GM18505 (cell line): ENCODE measurements around the gene DTHD1.

Experiments
- ATAC-seq: cut with Tn5 transposase; IDR thresholded peaks from one replicate; pipeline ENCODE4 v1.9.1; 2021; ENCODE audit not compliant: unreplicated experiment
- POLR2A ChIP-seq: IDR thresholded peaks from 4 replicates; pipeline ENCODE4 v1.6.1; 2011; ENCODE audit warnings: borderline replicate concordance; ENCODE audit not compliant: insufficient read depth, insufficient read length; ENCODE audit errors: extremely low read depth

Gene DTHD1

GRCh38 chr4:36328130-36328529, 46.7 kb downstream of the DTHD1 start:
- ATAC-seq = no peak
- no peak for TF ChIP-seq POLR2A

DNA sequence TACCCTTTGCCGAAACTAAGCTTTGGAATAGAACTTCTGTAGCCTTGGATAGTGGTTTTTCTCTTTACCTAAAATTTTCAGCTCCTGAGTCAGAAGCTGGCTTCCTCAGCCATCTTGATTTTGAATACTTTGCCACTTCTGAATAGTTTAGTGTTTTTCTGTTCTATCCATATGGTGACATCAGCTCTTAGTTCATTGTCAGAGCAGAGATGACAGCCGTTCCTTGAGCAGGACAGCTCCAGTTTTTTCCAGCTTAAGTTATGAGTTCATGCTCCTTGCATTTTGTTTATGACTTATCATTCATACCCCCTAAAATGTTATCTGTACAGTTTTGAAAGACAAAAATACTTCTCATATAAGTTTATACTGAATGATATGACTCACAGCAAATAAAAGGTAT, 47.8 kb downstream of the DTHD1 start:
- TF ChIP-seq POLR2A = no peak
- no peak for ATAC-seq

- TF ChIP-seq POLR2A = no peak
- ATAC-seq = no peak
Measured at GRCh38 chr4:36330796-36331195, 49.4 kb downstream of the DTHD1 start.

- TF ChIP-seq POLR2A = peak; percentile 48
- ATAC-seq = peak; percentile 75
Measured at GRCh38 chr4:36332023-36332781, 50.8 kb downstream of the DTHD1 start.

DNA sequence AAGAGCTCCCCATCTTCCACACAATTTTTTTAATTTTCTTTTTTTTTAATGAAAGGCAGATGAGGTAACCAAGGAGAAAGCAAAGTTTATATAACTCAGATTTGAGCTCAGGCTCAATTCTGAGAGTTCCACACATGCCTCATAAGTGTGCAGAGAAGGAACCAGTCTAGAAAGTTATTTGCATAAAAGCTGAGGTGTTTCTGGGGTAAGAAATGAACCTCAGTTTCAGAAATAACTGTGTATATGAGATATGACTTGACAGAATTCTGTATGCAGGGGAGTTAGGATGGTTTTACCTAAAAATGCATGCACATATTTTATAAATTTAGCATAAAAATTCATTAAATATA, 51.3 kb downstream of the DTHD1 start:
- TF ChIP-seq POLR2A = no peak
- peak; percentile 97 for ATAC-seq

DNA sequence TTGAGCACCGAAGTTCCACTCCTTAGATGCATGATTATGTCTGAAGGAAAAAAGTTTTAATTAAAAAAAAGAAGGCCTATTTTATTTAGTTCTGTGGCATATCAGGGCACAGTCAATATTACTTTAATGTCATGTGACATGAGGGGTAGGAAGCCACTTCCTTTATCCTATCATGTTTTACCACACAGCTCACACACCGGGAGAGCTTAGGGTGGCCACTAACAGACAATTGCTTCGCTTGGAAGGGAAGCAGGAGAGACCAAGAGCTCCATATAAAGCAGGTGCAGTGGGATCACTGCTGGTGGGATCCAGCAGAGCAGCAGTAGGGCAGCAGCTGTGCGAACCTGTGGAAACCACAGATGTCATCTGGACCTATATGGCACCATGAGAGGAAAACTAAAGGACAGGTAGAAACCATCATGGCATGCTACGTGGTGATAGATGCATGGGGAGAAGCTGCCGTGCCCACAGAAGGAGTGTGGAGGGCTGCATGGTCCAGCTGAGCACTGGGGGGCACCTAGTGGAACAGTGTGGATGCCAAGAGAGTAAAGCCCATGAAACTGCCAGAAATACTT, 52.0 kb downstream of the DTHD1 start:
- no peak for TF ChIP-seq POLR2A

DNA sequence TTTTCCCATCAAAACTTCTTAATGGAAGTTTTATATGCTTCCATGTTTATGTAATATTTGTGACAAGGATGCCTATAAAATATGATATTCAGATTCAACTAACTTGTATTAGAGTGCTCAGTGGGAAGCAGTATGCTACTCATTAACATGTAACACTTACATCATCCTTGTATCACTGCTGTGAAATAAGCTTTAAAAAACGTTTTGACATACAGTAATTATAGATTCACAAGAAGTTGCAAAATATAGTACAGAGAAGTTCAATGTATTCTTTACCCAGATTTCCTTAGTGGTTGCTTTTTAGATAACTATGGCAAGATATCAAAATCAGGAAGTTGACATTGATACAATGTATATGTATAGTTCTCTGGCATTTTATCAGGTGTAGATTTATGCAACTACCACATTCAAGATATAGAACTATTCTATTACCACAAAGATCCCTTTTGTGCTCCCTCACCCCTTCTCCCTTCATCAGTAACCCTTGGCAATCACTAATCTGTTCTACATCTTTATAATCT, 56.3 kb downstream of the DTHD1 start:
- no peak for ATAC-seq
- TF ChIP-seq POLR2A = no peak

More for the DNA sequence above, 52.0 kb downstream of the DTHD1 start:
- ATAC-seq = peak; percentile 3

DNA sequence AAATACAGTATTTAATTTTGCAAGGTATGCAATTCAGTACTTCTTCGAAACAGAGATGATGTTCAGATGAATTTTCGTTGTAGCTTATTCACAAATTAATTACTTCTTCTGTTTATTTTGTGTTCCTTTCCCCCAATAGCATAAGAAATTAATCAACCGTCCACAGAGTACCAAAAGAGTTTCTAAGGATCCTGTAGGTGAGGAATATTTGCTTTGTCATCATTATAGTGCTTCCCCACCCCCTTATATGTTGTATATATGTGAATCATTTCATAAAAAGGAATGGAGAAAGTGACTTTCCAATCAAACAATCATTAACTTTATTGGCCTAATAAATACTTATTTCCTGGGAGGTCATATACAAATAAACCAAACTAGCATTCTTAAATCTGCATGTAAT, 57.6 kb downstream of the DTHD1 start:
- no peak for ATAC-seq
- TF ChIP-seq POLR2A = no peak

- no peak for TF ChIP-seq POLR2A
Measured at GRCh38 chr4:36341936-36342335, 60.5 kb downstream of the DTHD1 start.

GRCh38 chr4:36343501-36344175, 62.2 kb downstream of the DTHD1 start:
- no peak for ATAC-seq
- TF ChIP-seq POLR2A = no peak

More at GRCh38 chr4:36341936-36342335, 60.5 kb downstream of the DTHD1 start:
- ATAC-seq = no peak

DNA sequence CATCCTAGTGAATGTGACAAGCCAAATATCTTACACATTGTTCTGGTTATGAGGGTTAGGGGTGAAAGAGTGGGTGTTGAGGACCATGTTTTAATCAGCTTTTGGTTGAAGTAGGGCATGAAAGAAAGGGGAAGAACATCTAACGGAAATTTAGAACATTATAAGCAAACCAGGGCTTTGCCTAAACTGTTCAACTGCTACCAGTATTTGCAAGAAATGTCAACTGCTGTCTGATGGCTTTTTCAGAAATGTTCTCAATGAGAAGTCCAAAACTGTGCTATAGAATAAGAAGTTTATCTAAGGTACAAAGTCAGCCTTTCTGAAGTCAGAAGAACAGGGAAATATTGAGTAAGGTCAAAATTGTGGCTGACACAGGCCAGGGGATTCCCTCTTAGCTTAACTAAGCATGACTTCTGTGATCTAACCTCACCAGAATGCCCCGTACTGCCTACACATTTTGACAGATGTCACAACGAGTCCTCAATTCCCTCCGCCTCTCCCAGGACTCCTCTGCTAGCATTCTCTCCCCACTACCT, 67.1 kb downstream of the DTHD1 start:
- TF ChIP-seq POLR2A = no peak
- peak; percentile 90 for ATAC-seq

DNA sequence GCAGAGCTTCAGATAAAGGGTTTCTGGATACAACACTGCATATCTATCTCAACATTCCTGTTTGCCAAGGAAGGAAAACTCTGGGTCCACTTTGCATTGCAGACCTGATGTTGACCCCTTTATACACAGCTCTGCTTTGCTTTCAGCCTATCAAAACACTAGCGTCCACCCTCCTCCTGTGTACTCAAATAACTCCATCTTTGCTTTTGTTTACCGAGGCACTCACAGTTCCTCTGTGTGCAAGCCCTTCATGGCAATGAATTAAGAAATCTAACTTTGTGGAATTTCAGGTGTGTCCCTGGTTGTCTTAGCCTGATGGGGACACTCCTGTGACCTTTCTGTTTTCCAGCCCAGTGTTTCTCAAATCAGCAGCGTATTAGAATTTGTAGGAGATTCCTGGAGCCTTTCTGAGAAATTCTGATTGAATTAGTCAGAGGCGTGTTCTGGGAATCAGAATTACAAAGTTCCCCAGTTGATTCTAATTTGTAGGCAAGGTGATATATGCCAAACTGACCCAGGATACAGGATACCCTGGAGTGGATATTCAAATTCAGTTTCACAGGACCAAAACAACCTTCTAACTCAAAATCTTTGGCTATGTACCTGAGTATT, 68.6 kb downstream of the DTHD1 start:
- TF ChIP-seq POLR2A = no peak
- no peak for ATAC-seq

GRCh38 chr4:36351082-36351666, 69.8 kb downstream of the DTHD1 start:
- TF ChIP-seq POLR2A = no peak
- ATAC-seq = peak; percentile 53
